ENCODE data around the gene IDUA. TPM values are rescaled to one million over a fixed set of nuclear protein-coding genes. Genes with fewer than 3 reads are reported as not detected.

The IDUA gene
- polyA plus RNA-seq, 3 donors = 6.4 to 64.4 (median 8.5) TPM

GRCh38 chr4:970854-971520 lies 15.9 kb upstream of the IDUA start:
- Histone ChIP-seq H3K9me3 (replicated peaks in 1 of 2; ENCODE audit: control insufficient read depth in 1 of 2, insufficient read depth in 1 of 2, low read length in 2 of 2) (no peaks in the 10 kb centered on the region), H3K4me3 (replicated peaks in 1 of 3; ENCODE audit: low read depth in 2 of 3, low read length in 3 of 3) (no peak overlapping the region), H2AFZ (ENCODE audit: insufficient read depth, low read depth, low read length, poor library complexity, severe bottlenecking) (no peak overlapping the region), H4K20me1 (ENCODE audit: insufficient read depth, low read length) (peaks cover 45% of the 10 kb centered on the region), H3K9ac (ENCODE audit: insufficient read depth, low read length, poor library complexity, severe bottlenecking) (no peak overlapping the region), H3K4me1 (ENCODE audit: control insufficient read depth in 1 of 2, insufficient read depth in 2 of 2, low read length in 2 of 2) (peaks cover 25 to 38% of the 10 kb centered on the region in 2 donors), H3K36me3 (replicated peaks in 1 of 2; ENCODE audit: control insufficient read depth in 1 of 2, insufficient read depth in 2 of 2, low read length in 2 of 2) (peaks cover 5 to 17% of the 10 kb centered on the region in 2 donors), H3K27ac (ENCODE audit: low read depth in 1 of 2, low read length in 2 of 2) (no peak overlapping the region), H3K4me2 (replicated peaks; ENCODE audit: extremely low read depth, low read length, poor library complexity, severe bottlenecking) (no peak overlapping the region), H3K79me2 (ENCODE audit: insufficient read depth, low read length) (peaks cover 18% of the 10 kb centered on the region), H3K27me3 (ENCODE audit: control insufficient read depth in 2 of 2, insufficient read depth in 2 of 2, low read length in 2 of 2) (peaks cover 0 to 24% of the 10 kb centered on the region in 2 donors)
- intact Hi-C loops (cut with micrococcal nuclease) = loop anchor here in 1 of 2 donors (5.0 to 10.0 kb wide), 3 partner anchors 34 to 186 kb away; no protein-coding TSS in a partner anchor
- peak overlapping the region in 1 of 7 donors; percentile 62 for H3K27ac Mint-ChIP-seq
- H3K36me3 Mint-ChIP-seq = peaks cover 9 to 11% of the 10 kb centered on the region in 2 donors
- H3K27me3 Mint-ChIP-seq (ENCODE audit: low read depth in 3 of 3) = peaks cover 4 to 21% (median 10%) of the 10 kb centered on the region in 3 donors
- no peak overlapping the region for H3K4me3 Mint-ChIP-seq
- no peak for DNase-seq
- TF ChIP-seq, protein P1, sequence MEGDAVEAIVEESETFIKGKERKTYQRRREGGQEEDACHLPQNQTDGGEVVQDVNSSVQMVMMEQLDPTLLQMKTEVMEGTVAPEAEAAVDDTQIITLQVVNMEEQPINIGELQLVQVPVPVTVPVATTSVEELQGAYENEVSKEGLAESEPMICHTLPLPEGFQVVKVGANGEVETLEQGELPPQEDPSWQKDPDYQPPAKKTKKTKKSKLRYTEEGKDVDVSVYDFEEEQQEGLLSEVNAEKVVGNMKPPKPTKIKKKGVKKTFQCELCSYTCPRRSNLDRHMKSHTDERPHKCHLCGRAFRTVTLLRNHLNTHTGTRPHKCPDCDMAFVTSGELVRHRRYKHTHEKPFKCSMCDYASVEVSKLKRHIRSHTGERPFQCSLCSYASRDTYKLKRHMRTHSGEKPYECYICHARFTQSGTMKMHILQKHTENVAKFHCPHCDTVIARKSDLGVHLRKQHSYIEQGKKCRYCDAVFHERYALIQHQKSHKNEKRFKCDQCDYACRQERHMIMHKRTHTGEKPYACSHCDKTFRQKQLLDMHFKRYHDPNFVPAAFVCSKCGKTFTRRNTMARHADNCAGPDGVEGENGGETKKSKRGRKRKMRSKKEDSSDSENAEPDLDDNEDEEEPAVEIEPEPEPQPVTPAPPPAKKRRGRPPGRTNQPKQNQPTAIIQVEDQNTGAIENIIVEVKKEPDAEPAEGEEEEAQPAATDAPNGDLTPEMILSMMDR (IDR thresholded peaks at IDR 0.05) = no peak
- over 99% methylated on average over 15 of the region's 17 CpGs for WGBS (ENCODE audit: insufficient coverage)
- peaks cover 0 to 5% (median 4%) of the 10 kb centered on the region in 7 donors for H3K9me3 Mint-ChIP-seq
- peaks cover 13% of the 10 kb centered on the region for H3K4me1 Mint-ChIP-seq

GRCh38 chr4:971666-972500 lies 15.0 kb upstream of the IDUA start:
- Histone ChIP-seq H3K9ac (ENCODE audit: insufficient read depth, low read length, poor library complexity, severe bottlenecking) (peak overlapping the region; percentile 74), H3K4me3 (replicated peaks in 1 of 3; ENCODE audit: low read depth in 2 of 3, low read length in 3 of 3) (peak overlapping the region in 2 of 3 experiments; percentile 46 to 90), H3K27me3 (ENCODE audit: control insufficient read depth in 2 of 2, insufficient read depth in 2 of 2, low read length in 2 of 2) (peaks cover 0 to 24% of the 10 kb centered on the region in 2 donors), H4K20me1 (ENCODE audit: insufficient read depth, low read length) (peaks cover 45% of the 10 kb centered on the region), H3K79me2 (ENCODE audit: insufficient read depth, low read length) (peaks cover 18% of the 10 kb centered on the region), H2AFZ (ENCODE audit: insufficient read depth, low read depth, low read length, poor library complexity, severe bottlenecking) (no peak overlapping the region), H3K4me2 (replicated peaks; ENCODE audit: extremely low read depth, low read length, poor library complexity, severe bottlenecking) (peak overlapping the region; percentile 98), H3K4me1 (ENCODE audit: control insufficient read depth in 1 of 2, insufficient read depth in 2 of 2, low read length in 2 of 2) (peaks cover 25 to 38% of the 10 kb centered on the region in 2 donors), H3K27ac (ENCODE audit: low read depth in 1 of 2, low read length in 2 of 2) (no peak overlapping the region), H3K9me3 (replicated peaks in 1 of 2; ENCODE audit: control insufficient read depth in 1 of 2, insufficient read depth in 1 of 2, low read length in 2 of 2) (no peaks in the 10 kb centered on the region), H3K36me3 (replicated peaks in 1 of 2; ENCODE audit: control insufficient read depth in 1 of 2, insufficient read depth in 2 of 2, low read length in 2 of 2) (peaks cover 0 to 8% of the 10 kb centered on the region in 2 donors)
- Mint-ChIP-seq H3K4me1 (peaks cover 15% of the 10 kb centered on the region), H3K27me3 (ENCODE audit: low read depth in 3 of 3) (peaks cover 4 to 26% (median 10%) of the 10 kb centered on the region in 3 donors), H3K4me3 (peak overlapping the region; percentile 68 to 77), H3K36me3 (peaks cover 7 to 8% of the 10 kb centered on the region in 2 donors), H3K27ac (peak overlapping the region in 1 of 7 donors; percentile 30), H3K9me3 (peaks cover 0 to 5% (median 4%) of the 10 kb centered on the region in 7 donors)
- DNase-seq = no peak
- TF ChIP-seq, protein P1 (IDR thresholded peaks at IDR 0.05) = no peak
- WGBS (ENCODE audit: insufficient coverage) = 82% methylated on average over 17 of the region's 24 CpGs
- intact Hi-C loops (cut with micrococcal nuclease) = loop anchor here (2.0 to 10.0 kb wide), 5 partner anchors 35 to 187 kb away; partner anchors contain the start of gene FGFRL1 (in 1 of the 2)
